ENCODE data around the gene TLCD5.

DNA sequence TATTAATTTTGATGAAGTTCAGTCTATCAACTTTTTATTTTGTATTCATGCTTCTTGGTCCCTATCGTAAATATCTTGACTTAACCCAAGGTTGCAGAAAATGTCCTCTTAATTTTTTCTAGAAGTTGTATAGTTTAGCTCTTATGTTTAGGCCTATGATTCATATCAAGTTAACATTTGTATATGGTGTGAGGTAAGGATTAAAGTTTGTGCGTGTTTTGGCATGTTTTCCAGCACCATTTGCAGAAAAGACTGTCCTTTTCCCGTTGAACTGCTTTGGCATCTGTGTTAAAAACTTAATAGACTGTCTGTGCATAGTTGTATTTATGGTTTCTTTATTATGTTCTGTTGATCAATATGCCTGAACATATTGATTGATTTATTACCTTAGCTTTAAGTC lies 53.4 kb downstream of the TLCD5 start:
- TF ChIP-seq, protein P1, sequence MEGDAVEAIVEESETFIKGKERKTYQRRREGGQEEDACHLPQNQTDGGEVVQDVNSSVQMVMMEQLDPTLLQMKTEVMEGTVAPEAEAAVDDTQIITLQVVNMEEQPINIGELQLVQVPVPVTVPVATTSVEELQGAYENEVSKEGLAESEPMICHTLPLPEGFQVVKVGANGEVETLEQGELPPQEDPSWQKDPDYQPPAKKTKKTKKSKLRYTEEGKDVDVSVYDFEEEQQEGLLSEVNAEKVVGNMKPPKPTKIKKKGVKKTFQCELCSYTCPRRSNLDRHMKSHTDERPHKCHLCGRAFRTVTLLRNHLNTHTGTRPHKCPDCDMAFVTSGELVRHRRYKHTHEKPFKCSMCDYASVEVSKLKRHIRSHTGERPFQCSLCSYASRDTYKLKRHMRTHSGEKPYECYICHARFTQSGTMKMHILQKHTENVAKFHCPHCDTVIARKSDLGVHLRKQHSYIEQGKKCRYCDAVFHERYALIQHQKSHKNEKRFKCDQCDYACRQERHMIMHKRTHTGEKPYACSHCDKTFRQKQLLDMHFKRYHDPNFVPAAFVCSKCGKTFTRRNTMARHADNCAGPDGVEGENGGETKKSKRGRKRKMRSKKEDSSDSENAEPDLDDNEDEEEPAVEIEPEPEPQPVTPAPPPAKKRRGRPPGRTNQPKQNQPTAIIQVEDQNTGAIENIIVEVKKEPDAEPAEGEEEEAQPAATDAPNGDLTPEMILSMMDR (conservative IDR thresholded peaks at IDR 0.05; ENCODE audit: low read depth, low read length) = no peak
- TF ChIP-seq EZH2 (IDR thresholded peaks at IDR 0.05; ENCODE audit: borderline replicate concordance, low read depth, low read length, poor library complexity, severe bottlenecking) = no peak
